Measurements from ENCODE around the gene PHOX2A.

PHOX2A gene

GRCh38 chr11:72249961-72250360 lies 6.0 kb upstream of the PHOX2A start:
- no peak for DNase-seq (ENCODE audit: low spot score)

GRCh38 chr11:72247584-72247983 lies 3.6 kb upstream of the PHOX2A start:
- DNase-seq (ENCODE audit: low spot score), result peak; percentile 65

- no peak for DNase-seq (ENCODE audit: low spot score)
These were observed 1.4 kb upstream of the PHOX2A start for GRCh38 chr11:72245263-72245816.

GRCh38 chr11:72244361-72245262 lies 636 bp upstream of the PHOX2A start:
- no peak for DNase-seq (ENCODE audit: low spot score)

GRCh38 chr11:72243173-72244059 lies 560 bp downstream of the PHOX2A start:
- DNase-seq (ENCODE audit: low spot score), result no peak

- DNase-seq (ENCODE audit: low spot score), result no peak
These were observed 1.8 kb downstream of the PHOX2A start for GRCh38 chr11:72242141-72242540.

GRCh38 chr11:72241291-72241781 lies 2.6 kb downstream of the PHOX2A start:
- no peak for DNase-seq (ENCODE audit: low spot score)

GRCh38 chr11:72240461-72241290 lies 3.3 kb downstream of the PHOX2A start:
- peak; percentile 8 for DNase-seq (ENCODE audit: low spot score)

GRCh38 chr11:72239849-72240460 lies 4.0 kb downstream of the PHOX2A start:
- no peak for DNase-seq (ENCODE audit: low spot score)

GRCh38 chr11:72239313-72239848 lies 4.6 kb downstream of the PHOX2A start:
- DNase-seq (ENCODE audit: low spot score), result peak; percentile 64

GRCh38 chr11:72238492-72239312 lies 5.3 kb downstream of the PHOX2A start:
- no peak for DNase-seq (ENCODE audit: low spot score)

- peak; percentile 66 for DNase-seq (ENCODE audit: low spot score)
These were observed 5.9 kb downstream of the PHOX2A start for GRCh38 chr11:72238040-72238450.

- DNase-seq (ENCODE audit: low spot score), result no peak
These were observed 6.7 kb downstream of the PHOX2A start for GRCh38 chr11:72237112-72237931.

GRCh38 chr11:72236774-72237111 lies 7.2 kb downstream of the PHOX2A start:
- no peak for DNase-seq (ENCODE audit: low spot score)

- DNase-seq (ENCODE audit: low spot score), result no peak
These were observed 7.8 kb downstream of the PHOX2A start for GRCh38 chr11:72236083-72236697.

- DNase-seq (ENCODE audit: low spot score), result no peak
These were observed 8.5 kb downstream of the PHOX2A start for GRCh38 chr11:72235351-72236057.

GRCh38 chr11:72234920-72235319 lies 9.1 kb downstream of the PHOX2A start:
- no peak for DNase-seq (ENCODE audit: low spot score)

GRCh38 chr11:72234514-72234830 lies 9.5 kb downstream of the PHOX2A start:
- DNase-seq (ENCODE audit: low spot score), result no peak

Measured in kidney tubule cell (primary cell).